Activated naive CD4-positive, alpha-beta T cell (primary cell): ENCODE results near the gene TAF4.

Experiments used
- DNase-seq, 4 experiments: peaks; one replicate each; lab custom pipeline; 2025; lab: John Stamatoyannopoulos, UW

Gene TAF4

GRCh38 chr20:61964675-61965605 lies 100.7 kb downstream of the TAF4 start:
- DNase-seq, result no peak

GRCh38 chr20:61963885-61964674 lies 101.6 kb downstream of the TAF4 start:
- DNase-seq, result no peak

- no peak for DNase-seq
Measured at GRCh38 chr20:61963149-61963548, 102.5 kb downstream of the TAF4 start.

GRCh38 chr20:61960836-61961235 lies 104.8 kb downstream of the TAF4 start:
- DNase-seq, result no peak

GRCh38 chr20:61958773-61959700 lies 106.6 kb downstream of the TAF4 start:
- no peak for DNase-seq

GRCh38 chr20:61957961-61958715 lies 107.5 kb downstream of the TAF4 start:
- no peak for DNase-seq

GRCh38 chr20:61956396-61957342 lies 109.0 kb downstream of the TAF4 start:
- no peak for DNase-seq

GRCh38 chr20:61955668-61956395 lies 109.8 kb downstream of the TAF4 start:
- DNase-seq, result no peak

- no peak for DNase-seq
Measured at GRCh38 chr20:61954276-61955021, 111.2 kb downstream of the TAF4 start.

GRCh38 chr20:61953037-61954021 lies 112.4 kb downstream of the TAF4 start:
- DNase-seq, result no peak

GRCh38 chr20:61951695-61952533 lies 113.8 kb downstream of the TAF4 start:
- no peak for DNase-seq

- DNase-seq, result no peak
Measured at GRCh38 chr20:61950641-61951071, 115.0 kb downstream of the TAF4 start.

- DNase-seq, result no peak
Measured at GRCh38 chr20:61949714-61950640, 115.7 kb downstream of the TAF4 start.

GRCh38 chr20:61949363-61949713 lies 116.3 kb downstream of the TAF4 start:
- DNase-seq, result no peak
